Breast epithelium (tissue), 3 donors: ENCODE data around the gene STAB2.

ENCODE experiments used
- POLR2A ChIP-seq: fragments of 450-650 bp; IDR thresholded peaks from one replicate; pipeline ENCODE4 v1.6.1; 2016; ENCODE audit warnings: antibody characterized with exemption, mild to moderate bottlenecking, moderate library complexity
- POLR2AphosphoS5 ChIP-seq, 3 donors: sonication (generic); formaldehyde crosslinking; IDR thresholded peaks; one replicate each; pipeline ENCODE4 v1.6.1; 2017; ENCODE audit warnings: antibody characterized with exemption in 3 of 3
- TF ChIP-seq, protein P1 (sequence below), 3 donors: fragments of 450-650 bp; IDR thresholded peaks; one replicate each; pipeline ENCODE4 v1.5.1; 2016 to 2017; ENCODE audit warnings: antibody characterized with exemption in 3 of 3, mild to moderate bottlenecking in 3 of 3, moderate library complexity in 3 of 3

DNA sequence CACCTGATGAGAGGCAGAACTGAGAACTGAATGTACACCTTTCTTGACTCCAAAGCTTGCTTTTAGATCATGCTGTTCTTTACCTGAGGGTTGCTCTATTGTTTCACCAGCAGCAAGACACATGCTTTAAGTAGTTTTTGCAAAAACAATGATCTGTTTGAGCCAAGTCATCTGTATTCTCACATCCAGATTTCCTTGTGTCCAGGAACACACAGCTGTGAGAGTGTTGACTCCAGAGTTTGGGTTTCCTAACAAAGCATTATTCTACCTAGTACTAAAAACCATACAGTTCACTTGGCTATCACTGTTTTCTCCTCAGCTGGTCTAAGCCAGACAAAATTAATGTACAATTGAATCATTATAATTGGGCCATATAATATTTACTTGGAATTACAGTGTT, 120.4 kb downstream of the STAB2 start:
- TF ChIP-seq POLR2A = no peak
- TF ChIP-seq, protein P1, sequence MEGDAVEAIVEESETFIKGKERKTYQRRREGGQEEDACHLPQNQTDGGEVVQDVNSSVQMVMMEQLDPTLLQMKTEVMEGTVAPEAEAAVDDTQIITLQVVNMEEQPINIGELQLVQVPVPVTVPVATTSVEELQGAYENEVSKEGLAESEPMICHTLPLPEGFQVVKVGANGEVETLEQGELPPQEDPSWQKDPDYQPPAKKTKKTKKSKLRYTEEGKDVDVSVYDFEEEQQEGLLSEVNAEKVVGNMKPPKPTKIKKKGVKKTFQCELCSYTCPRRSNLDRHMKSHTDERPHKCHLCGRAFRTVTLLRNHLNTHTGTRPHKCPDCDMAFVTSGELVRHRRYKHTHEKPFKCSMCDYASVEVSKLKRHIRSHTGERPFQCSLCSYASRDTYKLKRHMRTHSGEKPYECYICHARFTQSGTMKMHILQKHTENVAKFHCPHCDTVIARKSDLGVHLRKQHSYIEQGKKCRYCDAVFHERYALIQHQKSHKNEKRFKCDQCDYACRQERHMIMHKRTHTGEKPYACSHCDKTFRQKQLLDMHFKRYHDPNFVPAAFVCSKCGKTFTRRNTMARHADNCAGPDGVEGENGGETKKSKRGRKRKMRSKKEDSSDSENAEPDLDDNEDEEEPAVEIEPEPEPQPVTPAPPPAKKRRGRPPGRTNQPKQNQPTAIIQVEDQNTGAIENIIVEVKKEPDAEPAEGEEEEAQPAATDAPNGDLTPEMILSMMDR (IDR thresholded peaks at IDR 0.05) = no peak
- TF ChIP-seq POLR2AphosphoS5 (IDR thresholded peaks at IDR 0.05) = no peak
